ENCODE data around the gene ALG1.

Gene ALG1

DNA sequence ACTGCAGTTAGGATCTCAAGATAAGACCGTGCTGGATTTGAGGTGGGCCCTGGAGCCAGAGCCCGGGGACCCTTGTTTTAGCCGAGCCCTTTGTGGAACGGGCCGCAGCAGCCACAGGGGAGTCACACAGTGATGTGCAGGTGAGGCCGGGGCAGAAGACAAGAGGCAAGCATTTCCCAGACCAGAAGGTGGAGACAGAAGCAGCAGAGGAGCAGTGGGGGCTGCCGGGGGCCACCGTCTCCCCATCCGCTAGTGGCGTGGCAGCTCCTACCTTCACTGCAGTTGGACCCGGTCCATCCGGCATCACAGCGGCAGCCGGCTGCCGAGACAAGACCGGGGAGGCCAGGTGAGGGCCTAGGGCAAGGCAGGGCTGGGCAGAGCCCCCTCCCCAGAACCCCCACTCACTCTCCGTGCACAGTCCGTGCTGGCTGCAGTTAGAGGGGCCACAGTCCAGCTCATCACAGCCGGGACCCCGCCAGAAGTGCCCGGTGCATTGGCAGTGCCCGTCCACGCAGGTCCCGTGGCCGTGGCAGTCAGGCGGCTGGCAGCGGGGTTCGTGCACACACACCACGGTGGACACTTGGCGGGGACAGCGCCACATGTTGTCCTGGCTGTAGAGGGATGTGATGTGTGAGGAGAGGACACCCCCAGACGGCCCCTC, 43.9 kb upstream of the ALG1 start:
- POLR2A ChIA-PET (ENCODE audit: low non-redundant PET), result no interaction called here
- H3K27ac ChIP-seq, result no peak overlapping the region
- no peak for TF ChIP-seq CTCF (conservative IDR thresholded peaks at IDR 0.05; ENCODE audit: low read depth)
- DNase-seq (ENCODE audit: low spot score), result no peak
- CTCF ChIA-PET, result no interaction called here

DNA sequence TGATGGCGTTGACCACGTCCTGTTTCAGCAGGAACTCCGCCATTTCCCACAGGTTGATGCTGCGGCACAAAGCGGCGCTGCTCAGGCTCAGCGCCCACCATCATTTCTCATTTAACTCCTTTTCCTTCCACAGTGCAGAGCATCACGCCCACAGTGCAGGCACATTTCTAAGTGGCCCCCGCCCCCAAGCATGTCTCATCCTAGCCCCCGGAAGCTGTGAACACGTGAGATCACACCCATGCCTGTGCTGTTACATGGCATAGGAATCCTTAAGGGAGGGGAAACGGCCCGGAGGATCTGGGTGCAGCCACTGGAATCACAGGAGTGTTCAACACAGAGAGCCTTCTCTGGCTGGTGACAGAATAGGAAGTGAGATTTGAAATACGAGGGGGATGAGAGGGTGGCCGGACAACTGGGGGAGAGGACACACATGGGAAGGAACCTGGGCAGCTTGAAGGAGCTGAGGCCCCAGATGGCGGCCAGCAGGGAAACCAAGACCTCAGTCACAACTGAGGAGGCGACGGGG, 42.6 kb upstream of the ALG1 start:
- no peak overlapping the region; the same call in 1 of the 2 replicates for H3K27ac ChIP-seq
- CTCF ChIA-PET, result no interaction called here
- POLR2A ChIA-PET (ENCODE audit: low non-redundant PET), result no interaction called here
- no peak for TF ChIP-seq CTCF (conservative IDR thresholded peaks at IDR 0.05; ENCODE audit: low read depth)
- no peak for DNase-seq (ENCODE audit: low spot score)

DNA sequence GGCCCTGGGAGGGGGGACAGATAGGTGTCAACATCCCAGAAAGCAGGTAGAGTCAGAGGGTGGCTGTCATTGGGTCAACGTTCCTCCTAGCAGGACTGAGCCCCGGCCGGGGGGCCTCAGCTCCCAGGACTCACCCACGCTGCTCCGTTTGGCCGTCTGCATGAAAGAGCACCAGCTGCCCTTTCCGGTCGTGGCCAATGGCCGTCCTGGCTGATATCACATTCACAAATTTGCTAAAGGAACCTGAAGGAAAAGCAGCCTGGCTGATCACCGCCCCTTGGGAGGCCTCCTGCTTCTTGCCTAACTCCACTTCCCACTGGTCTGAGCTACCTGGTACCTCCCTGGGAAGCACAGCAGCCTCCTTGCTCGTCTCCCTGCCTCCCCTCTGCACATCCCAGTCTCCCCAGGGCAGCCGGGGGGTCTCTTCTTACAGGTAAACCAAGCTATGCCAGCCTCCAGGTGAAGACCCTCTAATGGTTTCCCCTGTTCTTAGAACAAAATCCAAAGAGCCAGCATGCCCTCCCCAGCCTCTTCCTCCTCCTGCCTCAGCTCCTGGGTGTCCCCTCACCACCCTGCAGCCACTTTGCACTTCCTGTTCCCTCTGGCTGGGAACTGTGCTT, 41.3 kb upstream of the ALG1 start:
- ChIA-PET CTCF (no interaction called here), POLR2A (ENCODE audit: low non-redundant PET) (no interaction called here)
- DNase-seq (ENCODE audit: low spot score), result no peak
- no peak for TF ChIP-seq CTCF (conservative IDR thresholded peaks at IDR 0.05; ENCODE audit: low read depth)
- no peak overlapping the region; the same call in 1 of the 2 replicates for H3K27ac ChIP-seq

DNA sequence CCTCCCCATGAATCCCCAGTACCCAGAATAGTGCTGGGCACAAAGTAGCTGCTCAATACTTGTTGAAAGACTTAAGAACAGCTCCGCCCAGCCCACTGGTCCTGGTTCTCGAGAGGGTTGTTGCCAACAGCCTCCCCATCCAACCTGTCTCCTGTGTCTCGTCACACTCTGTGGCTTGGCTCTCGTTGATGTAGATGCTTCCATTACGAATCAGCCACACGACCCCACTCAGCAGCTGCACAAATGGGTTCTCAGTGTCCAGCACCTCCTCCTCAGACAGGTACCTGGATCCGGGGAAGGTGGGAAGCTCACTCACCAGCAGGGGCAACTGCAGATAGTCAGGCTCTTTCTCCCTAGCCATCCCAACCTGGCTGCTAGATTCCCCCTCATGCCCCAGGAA, 40.0 kb upstream of the ALG1 start:
- ChIA-PET CTCF (no interaction called here), POLR2A (ENCODE audit: low non-redundant PET) (no interaction called here)
- no peak for DNase-seq (ENCODE audit: low spot score)
- no peak for TF ChIP-seq CTCF (conservative IDR thresholded peaks at IDR 0.05; ENCODE audit: low read depth)
- no peak overlapping the region for H3K27ac ChIP-seq

DNA sequence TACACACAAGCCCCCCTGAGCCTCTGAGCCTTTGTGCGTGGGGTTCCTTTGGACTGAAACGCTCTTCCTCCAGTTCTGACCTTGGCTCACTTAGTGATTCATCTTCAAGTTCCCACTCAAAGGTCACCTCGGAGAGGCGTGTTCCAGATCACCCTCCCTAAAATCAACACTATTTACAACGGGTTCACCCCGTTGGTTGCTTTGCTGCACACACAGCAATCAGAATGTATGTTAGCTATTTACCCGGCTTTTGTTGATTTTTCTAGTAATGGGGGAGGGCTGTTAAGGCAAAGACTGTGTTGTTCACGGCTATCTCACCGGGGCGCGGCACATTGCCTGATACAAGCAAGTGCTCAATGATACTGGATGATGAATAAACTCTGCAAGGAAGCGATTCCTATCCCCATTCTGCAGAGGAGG, 38.9 kb upstream of the ALG1 start:
- CTCF ChIA-PET, result no interaction called here
- no peak for TF ChIP-seq CTCF (conservative IDR thresholded peaks at IDR 0.05; ENCODE audit: low read depth)
- DNase-seq (ENCODE audit: low spot score), result no peak
- H3K27ac ChIP-seq, result peak overlapping the region; percentile 71
- POLR2A ChIA-PET (ENCODE audit: low non-redundant PET), result no interaction called here

DNA sequence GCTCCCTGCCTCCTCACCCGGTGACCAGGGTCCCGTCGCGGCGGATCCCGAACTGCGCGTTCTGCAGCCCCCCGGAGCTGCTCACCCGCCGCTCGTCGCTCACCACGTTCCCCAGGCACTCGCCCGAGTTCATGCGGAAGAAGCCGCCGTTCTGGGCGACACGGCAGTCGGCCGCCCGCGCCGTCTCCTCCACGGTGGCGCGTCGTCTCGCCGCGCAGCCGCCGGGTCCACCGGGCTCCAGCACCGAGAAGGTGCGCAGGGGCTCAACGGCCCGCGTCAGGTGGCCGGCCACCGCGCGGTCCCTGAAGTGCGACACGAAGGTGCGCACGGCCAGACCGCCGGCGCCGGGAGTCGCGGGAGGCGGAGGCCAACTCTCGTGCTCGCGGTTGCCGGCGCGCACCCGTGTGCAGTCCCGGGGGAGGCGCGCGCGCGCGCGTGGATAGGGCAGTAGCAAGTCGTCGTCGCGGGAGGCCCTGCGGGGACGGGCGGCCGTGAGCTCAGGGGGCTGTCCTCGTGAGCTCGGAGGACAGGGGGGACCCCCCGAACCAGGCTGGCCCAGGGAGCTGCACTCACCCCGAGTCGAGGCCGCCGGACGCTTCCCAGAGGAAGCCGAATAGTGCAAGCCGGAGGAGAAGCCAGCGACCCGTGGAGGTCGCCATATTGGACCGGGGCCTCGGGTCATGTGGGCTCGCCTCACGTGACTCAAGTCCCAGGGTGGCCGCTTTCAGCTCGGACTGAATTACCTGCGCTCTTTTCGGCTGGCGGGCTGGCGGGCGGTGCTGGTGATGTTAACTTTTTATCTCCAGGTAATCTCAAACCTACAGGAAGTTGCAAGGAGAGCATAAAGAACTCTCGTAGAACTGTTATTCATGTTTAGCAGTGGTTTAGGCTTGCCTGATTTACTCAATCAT, 38.1 kb upstream of the ALG1 start, which contains the start of gene NAGPA:
NAGPA (minus strand) TSS at position 680 of the 911 bp plus-strand sequence; CDS start at position 659, 21 bp downstream.
- TF ChIP-seq CTCF (conservative IDR thresholded peaks at IDR 0.05; ENCODE audit: low read depth), result no peak
- H3K27ac ChIP-seq, result peak within 1 kb of the TSS; percentile 71
- ChIA-PET CTCF (interaction anchor here (0.6 to 1.2 kb wide), 3 partner anchors 9 to 39 kb away, joined by 3 to 6 read pairs (median 6); no protein-coding TSS in a partner anchor), POLR2A (ENCODE audit: low non-redundant PET) (interaction anchor here (0.6 kb wide), 1 partner anchor 191 kb away, joined by 3 read pairs; no protein-coding TSS in a partner anchor)
- DNase-seq (ENCODE audit: low spot score), result peak; percentile 91
